K562 (cell line): Measurements from ENCODE around the gene PAFAH1B1.

ENCODE experiments used
- E2F8 ChIP-seq: fragments of 450-650 bp; IDR thresholded peaks from 2 replicates; pipeline ENCODE4 v1.7.1; 2018; ENCODE audit warnings: mild to moderate bottlenecking, low read depth; ENCODE audit not compliant: partially characterized antibody
- MTA2 ChIP-seq: fragments of 450-650 bp; IDR thresholded peaks from 2 replicates; pipeline ENCODE4 v1.6.1; 2016; ENCODE audit warnings: low read depth
- NR2C2 ChIP-seq, 2 experiments: fragments of 200-800 bp in 1 of 2; sonication (Bioruptor generic) in 1 of 2; sonication (generic) in 1 of 2; formaldehyde crosslinking in 1 of 2; IDR thresholded peaks; 2 replicates each; pipeline versions ENCODE4 v1.6.1 to v1.8.0; 2016 to 2022; ENCODE audit warnings: mild to moderate bottlenecking in 1 of 2, missing compliant biosample characterization in 1 of 2, missing genetic modification characterization in 1 of 2, missing genetic modification reagents in 1 of 2
- RBM22 ChIP-seq: fragments of 200-400 bp; formaldehyde crosslinking; IDR thresholded peaks from 2 replicates; pipeline ENCODE4 v1.6.1; 2018; ENCODE audit warnings: low read length, low read depth; ENCODE audit not compliant: poor library complexity, severe bottlenecking
- SREBF2 ChIP-seq: sonication (generic); formaldehyde crosslinking; IDR thresholded peaks from 2 replicates; pipeline ENCODE4 v1.4.0; 2020; ENCODE audit warnings: mild to moderate bottlenecking, missing genetic modification reagents

- TF ChIP-seq RBM22 (no peak), SREBF2 (no peak), MTA2 (no peak), E2F8 (no peak), NR2C2 (CRISPR knock-in tag; IDR thresholded peaks at IDR 0.05) (no peak), NR2C2 (tag; IDR thresholded peaks at IDR 0.05) (no peak)
Observed at GRCh38 chr17:2571523-2572303, 21.7 kb upstream of the PAFAH1B1 start.
